ENCODE measurements around the gene ITGA8.

The ITGA8 gene

GRCh38 chr10:15730341-15730740, 10.6 kb upstream of the ITGA8 start:
- no peak for DNase-seq (ENCODE audit: low spot score)

DNA sequence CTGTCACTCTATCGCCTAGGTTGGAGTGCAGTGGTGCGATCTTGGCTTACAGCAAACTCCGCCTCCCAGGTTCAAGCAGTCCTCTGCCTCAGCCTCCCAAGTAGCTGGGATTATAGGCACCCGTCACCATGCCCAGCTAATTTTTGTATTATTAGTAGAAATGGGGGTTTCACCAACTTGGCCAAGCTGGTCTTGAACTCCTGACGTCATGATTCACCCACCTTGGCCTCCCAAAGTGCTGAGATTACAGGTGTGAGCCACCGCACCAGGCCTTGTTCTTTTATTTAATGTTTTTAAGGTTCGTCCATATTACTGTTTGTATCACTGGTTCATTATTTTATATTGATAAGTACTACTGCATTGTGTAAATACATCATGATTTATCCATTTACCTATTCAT, 10.2 kb upstream of the ITGA8 start:
- DNase-seq (ENCODE audit: low spot score): no peak

DNA sequence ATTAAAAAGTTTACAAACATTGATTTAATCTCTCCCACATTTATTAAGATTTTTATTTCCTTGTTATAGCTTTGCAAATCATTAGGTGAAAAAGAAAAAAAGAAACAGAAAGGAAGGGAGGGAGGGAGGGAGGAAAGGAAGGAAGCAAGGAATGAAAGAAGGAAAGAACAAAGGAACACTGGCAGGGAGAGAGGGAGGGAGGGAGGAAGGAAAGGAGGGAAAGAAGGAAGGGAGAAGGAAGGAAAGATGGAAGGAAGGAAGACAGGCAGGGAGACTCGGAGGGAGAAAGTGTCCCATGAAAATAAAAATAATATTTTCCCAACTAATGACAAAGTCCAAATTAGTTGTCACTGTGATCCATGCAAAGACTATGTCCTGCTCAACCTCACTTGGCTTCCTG, 6.3 kb upstream of the ITGA8 start:
- DNase-seq (ENCODE audit: low spot score): no peak

DNA sequence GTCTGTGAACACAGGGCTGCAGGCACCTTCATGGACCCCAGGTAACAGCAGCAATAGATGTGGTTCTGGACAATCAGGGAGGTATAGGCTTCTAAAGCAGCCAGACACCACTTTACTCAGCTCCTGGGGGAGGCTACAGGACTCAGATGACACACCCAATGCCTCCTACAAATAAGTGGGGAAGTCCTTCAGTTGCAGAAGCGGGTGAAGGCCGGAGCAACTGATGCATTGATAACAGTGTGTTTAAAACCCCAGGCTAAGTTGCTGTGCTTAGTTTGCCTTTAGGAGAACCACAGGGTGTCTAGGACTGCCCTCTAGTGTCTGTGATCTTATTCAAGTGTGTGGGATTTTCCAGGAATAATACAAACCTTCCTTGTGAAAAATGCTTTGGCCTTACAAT, 5.9 kb upstream of the ITGA8 start:
- peak; percentile 26 for DNase-seq (ENCODE audit: low spot score)

DNA sequence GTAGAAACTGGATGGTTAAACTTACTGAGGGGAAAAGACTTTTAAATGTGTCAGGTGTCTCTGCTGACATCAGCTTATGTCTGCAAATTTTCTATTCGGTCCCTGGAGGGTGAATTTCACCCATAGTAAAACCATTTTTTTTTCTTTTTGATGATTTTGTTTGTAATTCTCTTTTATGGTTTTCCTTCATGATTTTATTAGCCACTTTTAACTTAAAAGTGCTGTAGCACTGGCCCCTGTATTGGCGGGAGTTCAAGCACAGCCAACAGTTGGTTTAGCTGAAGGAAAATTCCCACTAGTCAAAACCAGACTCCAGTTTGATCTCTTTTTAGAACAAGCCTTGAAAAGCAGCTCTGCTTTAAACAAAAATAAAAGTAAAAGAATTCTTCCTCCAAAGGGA, 5.0 kb upstream of the ITGA8 start:
- DNase-seq (ENCODE audit: low spot score): no peak

DNA sequence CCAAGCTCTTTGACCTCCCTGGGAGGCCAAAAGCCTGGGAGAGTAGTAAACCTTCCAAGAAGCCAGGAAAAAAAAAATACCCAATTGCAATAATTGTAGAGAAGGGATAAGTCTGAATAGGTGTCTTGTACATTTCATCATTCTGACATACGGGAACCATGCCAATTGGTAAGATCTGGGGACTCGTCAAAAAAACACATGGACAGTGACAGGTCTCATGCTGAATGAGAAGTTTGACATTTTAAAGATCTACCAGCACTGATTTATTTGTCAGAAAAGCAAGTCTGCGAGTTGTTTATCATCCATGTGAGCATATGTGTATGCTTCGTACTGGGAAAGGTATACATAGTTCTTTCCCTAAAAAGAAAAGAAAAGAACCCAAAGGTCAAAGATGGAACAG, 4.1 kb upstream of the ITGA8 start:
- no peak for DNase-seq (ENCODE audit: low spot score)

GRCh38 chr10:15720635-15721287, 1.0 kb upstream of the ITGA8 start:
- DNase-seq (ENCODE audit: low spot score): no peak

- DNase-seq (ENCODE audit: low spot score): no peak
These were observed 448 bp downstream of the ITGA8 start for GRCh38 chr10:15719049-15719898.

DNA sequence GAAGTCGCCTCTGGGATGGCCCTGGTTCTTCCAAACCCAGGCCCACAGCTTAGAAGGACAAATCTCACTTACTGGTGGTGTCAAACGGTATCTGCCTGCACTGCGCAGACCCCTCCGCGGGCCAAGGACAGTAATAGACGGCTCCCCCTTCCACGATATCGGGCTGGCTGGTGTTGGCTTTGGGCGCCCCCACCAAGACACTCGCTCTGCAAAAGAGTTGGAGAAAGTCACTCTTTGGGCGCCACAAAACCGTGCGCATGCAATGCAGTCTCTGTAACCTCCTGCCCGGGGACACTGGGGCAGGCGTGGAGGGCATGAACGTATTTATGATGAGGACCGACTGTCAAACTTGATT, 1.1 kb downstream of the ITGA8 start:
- no peak for DNase-seq (ENCODE audit: low spot score)

- DNase-seq (ENCODE audit: low spot score): no peak
These were observed 4.0 kb downstream of the ITGA8 start for GRCh38 chr10:15715619-15716227.

- no peak for DNase-seq (ENCODE audit: low spot score)
These were observed 4.9 kb downstream of the ITGA8 start for GRCh38 chr10:15714847-15715246.

DNA sequence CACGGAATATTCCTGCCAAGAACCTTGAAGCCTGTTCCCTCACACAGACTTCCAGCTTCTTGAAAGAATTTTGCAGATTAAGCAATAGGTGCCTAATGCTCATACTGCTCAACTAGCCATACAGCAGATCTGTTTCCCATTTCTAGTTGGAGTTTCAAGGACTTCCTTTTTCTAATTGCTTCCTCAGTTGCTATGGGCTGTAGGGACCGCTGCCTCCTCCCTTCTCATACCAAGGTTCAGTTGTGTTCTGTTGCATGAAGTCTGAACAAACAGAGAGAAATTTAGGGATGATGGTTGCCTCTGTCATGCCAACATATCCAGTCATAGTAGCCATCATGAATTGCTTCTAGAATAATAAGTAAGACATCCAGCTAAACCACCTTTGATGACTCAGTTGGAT, 6.8 kb downstream of the ITGA8 start:
- DNase-seq (ENCODE audit: low spot score): no peak

- DNase-seq (ENCODE audit: low spot score): no peak
These were observed 9.3 kb downstream of the ITGA8 start for GRCh38 chr10:15710455-15710854.

DNA sequence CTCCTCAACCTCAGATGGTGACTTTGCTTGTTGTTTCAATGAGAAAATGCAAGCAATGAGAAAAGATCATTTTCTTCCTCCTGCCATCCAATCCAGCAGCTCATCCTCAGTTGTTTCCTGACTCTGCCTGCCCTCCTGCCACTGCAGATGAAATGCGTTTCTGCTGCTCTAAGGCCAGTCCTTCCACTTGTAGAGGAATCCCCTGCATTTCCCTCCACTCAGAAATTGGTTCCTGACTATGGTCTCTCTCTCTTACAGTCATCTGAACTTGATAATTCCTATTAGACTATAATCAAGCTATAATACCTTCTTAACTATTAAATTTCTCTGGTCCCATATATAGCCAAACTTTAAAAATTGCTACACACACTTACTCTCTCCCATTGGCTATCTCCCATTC, 14.4 kb downstream of the ITGA8 start:
- no peak for DNase-seq (ENCODE audit: low spot score)

DNA sequence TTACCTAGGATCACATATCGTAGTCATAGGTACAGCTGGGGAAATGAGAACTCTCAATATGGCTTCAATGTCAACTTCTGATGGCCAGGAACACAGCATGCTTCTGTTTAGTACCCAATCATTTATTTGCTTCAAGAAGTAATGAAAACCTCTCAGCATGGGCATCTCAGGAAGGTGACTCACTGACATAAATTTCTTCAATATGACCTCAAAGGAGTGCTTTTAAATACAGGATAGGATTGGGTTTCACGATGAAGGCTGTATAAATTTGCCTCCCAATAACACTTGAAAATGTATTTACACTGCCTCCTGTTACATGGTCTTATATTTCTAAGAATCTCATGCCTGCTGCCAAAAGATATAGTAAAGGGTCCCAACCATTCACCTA, 15.1 kb downstream of the ITGA8 start:
- DNase-seq (ENCODE audit: low spot score): no peak

DNA sequence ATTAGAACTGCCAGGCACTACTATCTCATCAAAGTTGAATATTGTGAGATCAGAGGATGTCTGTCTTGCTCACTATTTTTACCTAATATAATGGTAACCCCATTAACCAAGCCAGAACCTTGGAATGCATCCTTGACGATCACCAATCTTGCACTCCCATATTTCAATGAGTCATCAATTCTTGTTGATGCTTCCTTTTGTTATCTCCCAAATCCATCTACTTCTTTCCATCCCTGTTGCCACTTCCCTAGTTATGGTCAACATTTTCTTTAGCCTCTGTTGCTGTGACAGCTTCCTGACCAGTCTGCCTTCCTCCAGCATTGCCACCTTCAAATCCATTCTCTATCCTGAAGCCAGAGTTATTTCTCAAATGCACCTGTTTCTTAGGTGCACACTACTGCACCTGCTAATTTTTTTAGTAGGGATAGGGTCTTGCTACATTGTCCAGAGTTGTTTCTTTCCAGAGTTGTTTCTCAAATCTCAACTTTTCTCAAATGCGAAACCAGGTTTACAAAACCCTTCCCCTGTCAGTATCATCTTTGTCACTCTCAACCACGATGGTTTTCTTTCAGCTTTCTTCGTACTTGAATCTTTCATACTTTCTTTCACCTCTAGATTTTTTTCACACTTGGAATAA, 15.7 kb downstream of the ITGA8 start:
- no peak for DNase-seq (ENCODE audit: low spot score)

DNA sequence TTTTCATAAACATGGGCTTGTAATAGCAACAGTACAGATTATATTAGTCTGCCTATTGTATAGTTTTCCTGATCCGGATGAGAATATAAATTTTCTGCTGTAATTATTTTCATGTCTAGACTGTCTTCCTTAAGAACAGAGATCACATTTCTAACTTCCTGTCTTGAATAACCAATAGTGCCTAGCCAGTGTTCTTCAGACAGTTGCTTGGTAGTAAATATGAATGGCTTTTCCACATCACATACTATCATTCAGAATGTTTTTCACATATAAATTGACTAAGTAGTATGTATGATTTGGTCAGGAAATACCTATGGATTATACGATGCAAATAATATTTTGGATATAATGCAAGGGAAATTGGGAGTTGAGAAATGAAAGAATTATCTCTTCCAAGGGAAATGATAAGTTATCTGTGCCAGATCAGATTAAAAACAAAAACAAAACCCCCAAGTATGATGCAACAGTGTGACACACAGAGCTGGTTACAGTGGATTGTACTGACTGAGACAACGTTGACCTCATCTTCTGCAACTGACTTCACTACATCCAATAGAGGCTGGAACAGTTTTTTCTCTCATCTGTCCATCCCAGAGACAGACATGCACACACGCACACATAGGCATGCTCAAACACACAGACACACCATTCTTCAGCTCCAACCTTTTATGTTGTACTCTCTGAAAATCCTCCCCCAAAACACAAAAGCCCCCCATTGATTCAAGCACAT, 16.4 kb downstream of the ITGA8 start:
- DNase-seq (ENCODE audit: low spot score): no peak

GRCh38 chr10:15700078-15700674, 19.5 kb downstream of the ITGA8 start:
- DNase-seq (ENCODE audit: low spot score): no peak

DNA sequence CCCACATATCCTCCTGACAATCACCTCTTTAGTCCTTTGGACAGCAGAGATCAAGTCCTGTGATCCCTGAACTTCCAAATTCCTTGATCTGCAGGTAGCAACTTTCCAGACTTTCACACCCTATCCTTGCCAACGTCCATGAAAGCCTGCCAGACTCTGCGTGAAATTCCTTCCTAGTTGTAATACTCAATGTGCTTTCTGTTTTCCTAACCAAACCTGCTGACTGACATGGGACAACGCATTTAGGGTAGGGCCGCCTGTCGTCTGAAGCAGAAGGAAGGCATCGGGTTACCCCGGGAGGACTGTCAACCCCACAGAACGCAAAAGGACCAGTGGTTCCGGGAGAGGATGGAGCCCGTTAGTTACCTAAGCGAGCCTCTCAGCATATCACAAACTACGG, 23.9 kb downstream of the ITGA8 start:
- DNase-seq (ENCODE audit: low spot score): no peak

- DNase-seq (ENCODE audit: low spot score): no peak
These were observed 29.7 kb downstream of the ITGA8 start for GRCh38 chr10:15690031-15690430.

DNA sequence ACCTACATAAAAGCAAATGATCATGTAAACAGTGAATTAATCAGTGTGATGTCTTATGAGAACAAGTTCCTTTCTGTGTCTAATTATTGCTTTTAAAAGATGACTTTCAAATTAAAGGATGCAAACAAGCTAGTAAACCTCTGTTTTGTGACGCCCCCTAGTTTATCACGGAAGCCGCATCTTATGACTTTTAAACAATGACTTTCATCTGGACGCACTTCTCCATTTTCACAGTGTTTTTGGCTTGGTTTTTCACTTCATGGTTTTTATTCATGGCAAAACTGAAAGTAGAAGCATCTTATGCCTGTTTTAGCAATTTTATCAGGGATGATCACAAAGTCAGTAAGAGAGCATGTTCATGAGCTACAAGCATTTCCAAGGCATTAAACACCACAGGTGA, 35.0 kb downstream of the ITGA8 start:
- DNase-seq (ENCODE audit: low spot score): no peak

GRCh38 chr10:15681076-15681475, 38.6 kb downstream of the ITGA8 start:
- no peak for DNase-seq (ENCODE audit: low spot score)
